GM12873 (cell line): ENCODE measurements around the gene TNIK.

Source experiments
- CTCF ChIP-seq: IDR thresholded peaks from 2 replicates; pipeline ENCODE4 v1.5.1; 2012; ENCODE audit warnings: low read depth, mild to moderate bottlenecking, moderate library complexity, low read length, control low read depth; ENCODE audit not compliant: insufficient read depth; ENCODE audit errors: missing control alignments

Gene TNIK

DNA sequence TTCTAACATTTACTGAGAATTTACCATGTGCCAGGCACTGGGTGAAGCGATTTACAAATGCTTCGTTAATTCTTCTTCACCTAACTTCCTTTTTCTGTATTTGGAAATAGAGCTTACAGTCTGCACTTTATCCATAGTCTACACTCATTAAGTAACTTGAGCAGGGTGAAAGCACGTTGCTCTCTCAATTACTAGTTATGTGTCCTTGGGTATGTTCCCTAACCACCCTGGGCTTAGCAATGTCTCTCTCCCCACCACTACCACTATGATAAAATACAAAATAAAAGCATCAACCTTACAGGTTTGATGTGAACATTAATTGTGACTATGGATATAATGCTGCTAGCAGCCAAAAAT is 260.8 kb downstream of the TNIK start:
- TF ChIP-seq CTCF: no peak

- TF ChIP-seq CTCF: no peak
Measured at GRCh38 chr3:171198781-171199472, 261.3 kb downstream of the TNIK start.

DNA sequence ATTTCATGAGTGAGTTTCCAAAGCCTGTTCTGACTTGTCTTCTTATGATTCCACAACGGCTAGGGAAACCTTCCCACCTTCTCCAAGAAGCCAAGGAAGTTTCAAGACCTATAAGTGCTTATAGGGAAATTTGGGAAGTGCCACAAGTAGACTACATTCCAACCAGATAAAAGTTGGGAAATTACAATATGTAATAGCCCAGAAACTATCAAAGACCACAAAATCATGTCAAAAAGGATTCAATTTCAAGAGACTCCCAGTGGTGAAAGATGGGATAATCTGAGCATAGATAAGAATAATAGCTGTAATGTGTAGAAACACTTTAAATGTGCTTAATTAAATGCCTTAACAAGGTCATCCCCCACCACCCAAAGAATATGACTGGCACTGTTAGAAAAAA is 264.5 kb downstream of the TNIK start:
- TF ChIP-seq CTCF: peak; percentile 11

DNA sequence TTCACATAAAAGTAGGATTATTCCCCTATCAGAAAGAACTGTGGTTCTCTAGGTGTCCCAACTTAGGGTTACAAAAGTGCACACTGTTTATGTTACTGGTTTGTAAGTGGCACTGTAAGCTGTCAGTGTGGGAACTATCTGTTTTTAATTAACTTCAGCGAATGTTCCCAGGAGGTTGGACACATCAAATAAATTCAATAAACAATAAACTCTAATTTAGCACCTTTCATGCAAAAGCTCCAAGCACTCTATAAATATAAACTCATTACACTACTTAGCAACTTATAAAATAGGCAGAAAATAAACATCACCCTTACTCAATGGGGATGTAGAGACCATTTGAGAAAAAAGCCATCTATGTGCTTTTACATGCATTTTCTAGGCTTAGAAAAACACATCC is 265.2 kb downstream of the TNIK start:
- no peak for TF ChIP-seq CTCF

DNA sequence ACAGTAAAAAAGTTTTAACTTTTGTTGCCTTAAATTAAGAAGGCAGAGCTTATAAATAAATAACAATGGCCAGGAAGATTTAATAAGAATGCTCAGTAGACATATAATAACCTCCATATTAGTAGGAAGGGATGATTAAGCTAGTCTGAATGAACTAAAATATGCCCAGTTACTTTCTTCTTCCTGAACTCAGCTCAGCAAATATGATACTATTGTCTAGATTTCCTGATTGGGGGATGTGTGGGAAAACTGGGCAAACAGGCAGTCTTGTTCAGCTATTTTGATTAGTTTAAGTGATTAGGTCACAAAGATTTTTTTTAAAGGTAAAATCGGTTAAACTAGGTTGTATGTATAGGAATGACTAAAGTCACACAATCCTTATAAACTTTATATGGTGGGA is 266.5 kb downstream of the TNIK start:
- no peak for TF ChIP-seq CTCF

DNA sequence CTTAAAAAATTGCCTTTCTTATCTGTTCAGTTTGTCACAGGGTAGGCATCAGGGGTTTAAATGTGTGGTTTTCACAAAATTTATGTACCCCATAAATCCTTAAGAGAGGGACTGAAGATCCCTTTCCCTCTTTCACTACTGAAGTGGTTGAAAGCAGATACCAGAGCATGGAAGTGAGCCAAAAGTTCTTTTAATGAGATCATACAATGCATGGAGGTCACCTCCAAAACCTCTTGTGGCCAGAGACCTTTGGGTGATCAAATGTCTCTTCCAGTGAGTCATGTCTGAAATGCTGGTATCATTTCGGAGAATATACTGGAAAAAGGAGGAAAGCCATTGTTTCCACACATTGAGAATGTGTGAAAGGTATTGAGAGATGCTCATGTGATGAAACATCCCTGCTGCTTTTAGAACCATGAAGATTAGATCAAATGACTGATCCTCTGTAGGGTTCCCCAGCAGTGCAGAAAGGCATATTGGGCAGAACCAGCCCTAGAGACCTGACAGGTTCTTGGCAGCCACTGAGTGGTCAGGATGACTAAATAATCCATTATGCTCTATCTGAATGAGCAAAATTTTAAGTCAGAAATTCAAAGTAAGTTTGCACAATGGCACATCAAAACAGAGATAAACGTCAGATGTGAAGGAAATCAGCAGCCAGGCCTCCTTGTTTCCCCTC is 267.9 kb downstream of the TNIK start:
- no peak for TF ChIP-seq CTCF

DNA sequence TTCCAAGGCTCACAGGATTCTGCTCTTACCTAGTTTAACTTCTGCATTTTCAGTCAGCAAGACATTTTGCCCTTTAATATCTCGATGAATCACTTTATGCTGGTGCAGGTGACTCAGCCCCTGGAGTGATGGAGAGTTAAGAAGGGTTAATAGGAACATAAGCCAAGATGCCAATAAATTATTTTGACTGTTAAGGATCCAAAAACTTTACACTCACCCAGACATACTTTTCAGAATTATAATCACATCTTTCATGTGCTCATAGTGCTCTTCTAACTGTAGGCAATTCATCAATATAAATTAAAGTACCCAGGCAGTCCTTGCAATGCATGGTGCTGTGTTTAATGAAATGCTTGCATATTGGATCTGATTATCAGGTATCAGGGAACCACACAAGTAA is 269.5 kb downstream of the TNIK start:
- no peak for TF ChIP-seq CTCF
